HG02840 (cell line): Measurements from ENCODE around the gene GNG14.
"Not testable (repeated sequence)": the region's sequence is repeated elsewhere in the genome, so short reads cannot be mapped to it uniquely, and the experiment has no call there.

Experiments
- ATAC-seq: cut with Tn5 transposase; IDR thresholded peaks from one replicate; pipeline ENCODE4 v1.9.1; 2021; ENCODE audit warnings: mild to moderate bottlenecking, moderate library complexity, moderate number of reproducible peaks; ENCODE audit not compliant: unreplicated experiment, low FRiP score

GNG14 gene

GRCh38 chr19:12695096-12695495 lies 7.3 kb downstream of the GNG14 start:
- ATAC-seq, result no peak

GRCh38 chr19:12695514-12695913 lies 7.7 kb downstream of the GNG14 start:
- no peak for ATAC-seq

- ATAC-seq, result peak; percentile 16
Measured at GRCh38 chr19:12695997-12696365, 8.2 kb downstream of the GNG14 start.

- peak; percentile 75 for ATAC-seq
Measured at GRCh38 chr19:12696366-12697335, 8.9 kb downstream of the GNG14 start, which contains the start of gene FBXW9. Gene FBXW9, minus strand, starts transcription at chr19:12696631. Its CDS starts 50 bp downstream, at chr19:12696581.

GRCh38 chr19:12697425-12697824 lies 9.6 kb downstream of the GNG14 start:
- not testable (repeated sequence) for ATAC-seq

GRCh38 chr19:12698138-12698537 lies 10.3 kb downstream of the GNG14 start:
- no peak for ATAC-seq

- ATAC-seq, result no peak
Measured at GRCh38 chr19:12701596-12702282, 13.9 kb downstream of the GNG14 start.

GRCh38 chr19:12703046-12703445 lies 15.2 kb downstream of the GNG14 start:
- no peak for ATAC-seq

- ATAC-seq, result no peak
Measured at GRCh38 chr19:12705169-12705568, 17.4 kb downstream of the GNG14 start.

GRCh38 chr19:12705654-12706331 lies 18.0 kb downstream of the GNG14 start:
- ATAC-seq, result no peak

- ATAC-seq, result no peak
Measured at GRCh38 chr19:12706332-12706718, 18.5 kb downstream of the GNG14 start.

GRCh38 chr19:12708641-12709040 lies 20.8 kb downstream of the GNG14 start:
- no peak for ATAC-seq

GRCh38 chr19:12711187-12711586 lies 23.4 kb downstream of the GNG14 start:
- no peak for ATAC-seq

- not testable (repeated sequence) for ATAC-seq
Measured at GRCh38 chr19:12712077-12712476, 24.3 kb downstream of the GNG14 start.

GRCh38 chr19:12713304-12713703 lies 25.5 kb downstream of the GNG14 start:
- ATAC-seq, result not testable (repeated sequence)

- ATAC-seq, result no peak
Measured at GRCh38 chr19:12715102-12715501, 27.3 kb downstream of the GNG14 start.

GRCh38 chr19:12715929-12716328 lies 28.1 kb downstream of the GNG14 start:
- ATAC-seq, result no peak

GRCh38 chr19:12720296-12720695 lies 32.5 kb downstream of the GNG14 start:
- no peak for ATAC-seq

- no peak for ATAC-seq
Measured at GRCh38 chr19:12720851-12721655, 33.3 kb downstream of the GNG14 start.
